GM10847 (cell line): Measurements from ENCODE around the gene SPHKAP.

Experiments
- POLR2A ChIP-seq: IDR thresholded peaks from 2 replicates; pipeline ENCODE4 v1.6.1; 2011; ENCODE audit not compliant: insufficient read length; ENCODE audit errors: extremely low read depth

The SPHKAP gene

DNA sequence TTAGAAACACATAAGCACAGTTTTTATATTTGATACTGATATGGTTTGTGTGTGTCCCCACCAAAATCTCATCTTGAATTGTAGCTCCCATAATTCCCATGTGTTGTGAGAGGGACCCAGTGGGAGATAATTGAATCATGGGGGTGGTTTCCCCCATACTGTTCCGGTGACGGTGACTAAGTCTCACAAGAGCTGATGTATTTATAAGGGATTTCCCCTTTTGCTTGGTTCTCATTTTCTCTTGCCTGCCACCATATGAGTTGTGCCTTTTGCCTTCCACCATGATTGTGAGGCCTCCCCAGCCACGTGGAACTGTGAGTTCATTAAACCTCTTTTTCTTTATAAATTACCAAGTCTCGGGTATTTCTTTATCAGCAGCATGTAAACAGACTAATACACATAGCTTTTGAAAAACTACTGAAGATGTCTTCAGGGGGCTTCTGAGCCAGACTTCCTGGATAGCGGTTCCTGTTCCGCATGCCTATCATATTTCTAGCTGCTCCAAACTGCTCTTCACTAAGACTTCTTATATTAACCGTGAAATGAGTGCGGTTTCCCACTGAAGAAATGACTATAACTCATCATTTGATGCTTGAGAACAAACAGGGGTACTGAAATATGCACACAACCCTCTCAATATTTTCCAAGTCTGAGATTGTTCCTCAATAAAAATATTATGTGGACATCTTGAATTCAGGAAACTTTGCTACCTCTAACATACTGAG is 75.8 kb downstream of the SPHKAP start:
- TF ChIP-seq POLR2A: no peak

DNA sequence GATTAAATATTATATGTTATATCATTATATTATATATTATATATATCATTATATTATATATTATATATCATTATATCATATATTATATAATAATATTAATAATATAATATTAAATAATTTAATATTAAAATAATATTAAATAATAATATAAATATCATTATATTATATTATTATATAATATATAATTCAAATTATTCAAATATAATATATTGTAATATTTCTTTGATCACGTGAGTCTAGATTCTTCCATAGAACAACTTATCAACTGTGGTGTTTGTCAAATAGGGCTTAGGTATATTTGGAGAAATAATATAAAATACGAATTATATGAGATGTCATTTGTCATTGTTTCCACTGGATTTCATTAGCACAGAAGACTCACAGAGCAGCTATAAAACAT is 77.3 kb downstream of the SPHKAP start:
- no peak for TF ChIP-seq POLR2A

DNA sequence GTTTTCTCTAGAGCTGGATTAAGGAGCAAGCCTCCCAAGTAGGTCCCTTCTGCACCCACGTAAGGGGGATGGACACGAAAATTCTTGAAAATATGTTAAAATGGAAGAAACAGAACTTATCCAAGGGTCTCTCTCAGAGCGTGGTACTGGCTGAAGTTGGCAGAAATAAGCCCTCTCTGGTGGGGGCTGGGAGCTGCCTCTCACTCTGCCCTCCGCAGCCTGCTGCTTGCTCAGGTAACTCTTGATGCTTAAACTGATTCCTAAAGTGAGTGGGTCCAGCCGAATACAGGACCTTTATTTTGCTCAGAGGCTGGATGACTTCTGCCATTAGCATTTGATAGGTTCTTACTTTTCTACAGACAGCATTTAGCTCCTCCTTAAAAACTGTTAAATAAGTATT is 78.1 kb downstream of the SPHKAP start:
- TF ChIP-seq POLR2A: no peak

DNA sequence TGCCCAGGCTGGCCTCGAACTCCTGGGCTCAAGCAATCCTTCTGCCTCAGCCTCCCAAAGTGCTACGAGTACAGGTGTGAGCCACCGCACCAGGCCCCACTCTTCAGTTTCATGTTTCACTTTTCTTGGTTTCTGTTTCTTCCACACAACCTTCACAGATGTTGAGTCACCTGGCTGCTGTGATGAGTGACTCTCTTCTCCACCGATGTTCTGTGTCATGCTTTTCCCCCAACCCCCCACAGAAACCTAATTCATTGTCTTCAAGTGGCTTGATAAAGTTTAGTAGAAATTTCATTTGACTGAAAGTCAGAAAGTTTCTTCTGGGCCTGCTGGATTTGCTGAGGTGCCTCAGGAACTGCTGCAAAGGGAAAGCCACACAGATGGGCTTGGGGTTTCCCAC is 78.5 kb downstream of the SPHKAP start:
- no peak for TF ChIP-seq POLR2A

DNA sequence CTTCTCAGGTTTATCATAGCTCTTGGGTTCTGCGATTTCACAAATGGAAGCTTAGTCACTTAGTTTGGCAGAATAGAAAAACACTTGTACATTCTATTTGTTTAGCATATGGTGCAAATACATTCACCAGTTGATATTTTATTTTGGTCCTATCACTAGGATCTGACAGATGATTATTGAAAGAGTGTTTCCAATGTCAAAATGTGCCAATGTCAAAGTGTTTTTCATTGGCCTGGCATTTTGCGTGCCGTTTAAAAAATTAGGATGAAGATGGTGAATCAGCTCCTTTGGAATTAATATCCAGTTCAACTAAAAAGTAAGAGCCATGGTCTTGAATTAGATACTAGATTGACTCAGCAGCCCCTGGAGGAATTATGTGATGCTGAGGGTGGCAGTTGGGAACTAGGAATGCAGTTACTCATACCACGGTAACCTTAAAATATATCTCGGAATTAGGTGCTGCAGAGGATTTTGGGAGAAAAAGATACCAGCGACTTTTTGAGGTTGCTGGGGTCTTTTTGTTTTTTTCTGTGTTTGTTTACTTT is 87.0 kb downstream of the SPHKAP start:
- no peak for TF ChIP-seq POLR2A

DNA sequence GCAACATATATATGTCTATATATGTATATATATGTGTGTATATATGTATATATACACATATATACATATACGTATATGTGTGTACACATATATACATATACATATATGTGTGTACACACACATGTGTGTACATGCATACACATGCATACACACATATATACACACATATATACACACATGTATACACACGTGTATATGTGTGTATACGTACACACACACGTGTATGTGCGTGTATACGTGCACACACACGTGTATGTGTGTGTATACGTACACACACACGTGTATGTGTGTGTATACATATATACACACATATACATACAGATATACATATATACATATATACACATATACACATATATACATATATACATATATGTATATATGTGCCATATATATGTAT is 89.4 kb downstream of the SPHKAP start:
- no peak for TF ChIP-seq POLR2A

DNA sequence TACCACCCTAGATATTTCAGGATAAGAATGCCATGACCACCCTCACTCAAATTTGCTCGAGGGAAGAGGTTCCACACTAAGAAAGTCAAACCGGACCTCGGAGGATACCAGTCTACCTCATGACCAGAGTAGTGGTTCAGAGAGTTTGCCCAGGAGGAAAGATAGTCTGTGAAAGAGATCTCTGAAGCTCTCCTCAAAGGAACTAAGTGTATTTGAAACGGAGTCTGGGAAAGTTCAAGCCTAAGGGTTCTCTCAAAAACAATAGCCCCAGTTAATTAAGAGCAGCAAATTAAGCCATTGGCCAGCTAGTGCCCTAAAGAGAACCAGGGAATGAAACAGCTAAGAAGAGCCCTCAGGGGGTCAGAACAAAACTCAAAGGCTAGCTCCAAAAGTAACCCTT is 94.9 kb downstream of the SPHKAP start:
- TF ChIP-seq POLR2A: no peak

DNA sequence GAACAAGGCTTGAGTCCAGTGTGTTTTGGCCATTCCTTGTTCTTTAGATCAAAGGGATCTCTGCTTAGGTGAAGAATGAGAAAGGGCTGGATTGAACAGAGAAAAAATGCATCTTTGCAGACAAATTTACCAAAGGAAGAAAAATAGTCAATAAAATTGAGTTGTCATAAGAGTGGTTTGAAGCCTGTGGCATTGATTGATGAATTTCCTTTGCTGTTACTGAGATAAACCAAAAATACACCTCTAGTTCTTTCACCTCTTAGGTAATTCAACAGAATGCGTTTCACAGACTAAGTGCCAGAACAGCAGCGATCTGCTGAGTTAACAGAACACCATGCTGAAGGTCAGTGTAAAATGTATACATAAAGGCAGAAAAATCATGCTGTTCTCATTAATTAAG is 96.8 kb downstream of the SPHKAP start:
- TF ChIP-seq POLR2A: no peak

DNA sequence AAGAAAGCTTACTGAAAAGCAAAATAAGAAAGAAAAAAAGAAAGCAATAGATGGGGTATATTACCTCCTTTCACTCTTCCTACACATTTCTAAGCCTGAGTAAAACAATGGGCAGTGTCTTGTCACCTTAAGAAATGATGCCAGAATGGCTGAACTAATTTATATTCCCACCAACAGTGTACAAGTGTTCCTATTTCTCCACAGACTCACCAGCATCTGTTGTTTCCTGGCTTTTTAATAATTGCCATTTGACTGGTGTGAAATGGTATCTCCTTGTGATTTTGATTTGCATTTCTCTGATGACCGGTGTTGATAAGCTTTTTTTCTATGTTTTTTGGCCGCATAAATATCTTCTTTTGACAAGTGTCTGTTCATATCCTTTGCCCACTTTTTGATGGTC is 98.4 kb downstream of the SPHKAP start:
- TF ChIP-seq POLR2A: no peak

DNA sequence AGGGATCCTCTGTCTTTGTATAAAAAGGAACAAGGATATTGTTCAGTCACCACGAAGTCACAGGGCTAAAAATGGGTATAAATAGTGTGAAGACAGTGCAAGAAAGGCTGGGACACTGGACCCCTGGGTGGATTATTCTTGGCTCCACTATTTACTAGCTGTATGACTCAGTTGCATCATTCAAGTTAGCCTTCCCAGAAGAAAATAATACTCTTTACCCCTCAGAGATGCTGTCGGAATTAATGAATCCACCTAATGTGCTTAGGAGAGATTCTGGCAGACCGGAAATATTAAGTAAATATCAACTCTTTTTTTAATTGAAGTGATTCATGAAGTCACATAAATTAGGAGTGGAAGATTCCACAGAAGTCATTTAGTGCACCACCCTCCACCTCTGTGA is 98.9 kb downstream of the SPHKAP start:
- TF ChIP-seq POLR2A: no peak

DNA sequence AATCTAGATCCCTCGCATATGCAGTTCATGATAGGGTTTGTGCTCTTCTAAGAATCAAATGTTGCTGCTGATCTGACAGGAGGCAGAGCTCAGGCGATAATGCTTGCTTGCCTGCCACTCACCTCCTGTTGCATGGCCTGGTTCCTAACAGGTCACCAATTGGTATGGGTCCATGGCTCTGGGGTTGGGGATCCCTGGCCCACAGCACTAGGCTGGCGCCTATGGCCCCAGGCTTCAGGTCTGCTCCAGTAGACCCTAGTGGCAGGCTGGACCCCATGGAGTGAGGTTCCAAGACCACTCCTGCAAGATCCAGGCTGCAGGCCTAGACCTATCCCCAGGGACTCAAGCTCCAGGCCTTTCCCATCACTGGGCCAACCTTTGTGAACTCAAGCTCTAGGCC is 102.3 kb downstream of the SPHKAP start:
- TF ChIP-seq POLR2A: no peak

DNA sequence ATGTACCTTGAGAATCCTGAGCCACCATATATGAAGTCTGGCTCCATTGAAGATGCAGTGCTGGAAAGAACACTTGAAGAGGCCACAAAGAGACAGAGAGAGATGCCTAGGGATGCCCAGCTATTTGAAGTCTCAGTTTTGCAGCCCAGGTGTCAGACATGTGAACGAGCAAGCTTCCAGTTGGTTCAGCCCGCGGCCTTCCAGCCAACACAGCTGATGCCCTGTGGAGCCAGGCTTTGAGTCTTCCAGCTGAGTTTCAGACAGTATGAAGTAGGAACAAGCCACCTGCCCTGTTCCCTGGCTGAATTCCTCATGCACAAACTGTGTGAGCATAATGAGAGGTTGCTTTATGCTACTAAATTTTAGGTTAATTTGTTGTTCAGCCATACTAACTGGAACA is 108.8 kb downstream of the SPHKAP start:
- no peak for TF ChIP-seq POLR2A

DNA sequence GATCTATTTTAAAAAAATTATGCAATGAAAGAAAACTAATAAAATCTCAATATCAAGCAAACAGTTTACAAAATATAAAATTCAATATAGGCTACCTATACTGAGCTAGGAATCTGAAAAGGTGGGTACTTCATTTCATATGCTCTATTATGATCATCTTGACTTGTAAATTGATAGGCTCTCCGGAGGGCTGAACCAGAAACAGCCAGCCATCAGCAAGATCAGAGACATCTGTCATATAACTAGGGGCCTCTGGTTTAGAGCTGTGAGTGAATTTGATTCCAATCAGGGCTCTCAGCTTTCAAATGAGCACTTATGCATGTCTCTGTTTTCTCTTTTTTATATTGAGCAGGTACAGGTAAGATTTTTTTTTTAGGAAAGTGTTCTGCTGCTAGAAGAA is 114.2 kb downstream of the SPHKAP start:
- TF ChIP-seq POLR2A: no peak

DNA sequence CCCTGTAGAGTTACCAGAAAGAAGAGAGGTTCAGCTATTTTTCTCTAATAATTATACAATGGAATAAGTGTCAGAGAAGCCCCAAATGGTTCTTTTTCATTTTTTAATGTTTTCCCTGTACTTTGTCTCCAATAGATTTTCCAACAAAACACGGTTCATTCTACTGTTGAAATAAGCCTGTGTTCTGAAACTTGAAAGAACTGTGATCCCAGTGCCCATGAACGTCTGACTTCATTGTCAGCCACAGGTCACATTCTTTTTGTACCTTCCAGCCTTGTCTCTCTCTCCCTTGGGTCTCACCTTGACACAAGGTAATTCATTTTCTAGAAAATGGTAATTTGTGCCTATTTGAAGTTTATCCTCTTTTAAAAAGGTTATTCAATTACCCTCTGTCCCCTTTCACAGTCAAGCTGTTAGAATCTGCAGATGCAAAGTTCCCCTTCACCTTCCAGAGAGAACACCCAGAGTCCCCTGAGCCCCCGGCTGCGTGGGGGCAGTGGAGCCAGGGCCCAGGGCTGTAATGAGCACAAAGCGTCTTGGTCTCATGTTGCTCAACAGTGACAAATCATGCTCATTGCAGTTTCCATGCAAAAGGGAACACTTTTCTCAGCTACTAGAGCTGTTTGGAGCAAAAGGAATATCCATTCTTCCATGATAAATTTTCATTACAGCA is 115.2 kb downstream of the SPHKAP start:
- no peak for TF ChIP-seq POLR2A

DNA sequence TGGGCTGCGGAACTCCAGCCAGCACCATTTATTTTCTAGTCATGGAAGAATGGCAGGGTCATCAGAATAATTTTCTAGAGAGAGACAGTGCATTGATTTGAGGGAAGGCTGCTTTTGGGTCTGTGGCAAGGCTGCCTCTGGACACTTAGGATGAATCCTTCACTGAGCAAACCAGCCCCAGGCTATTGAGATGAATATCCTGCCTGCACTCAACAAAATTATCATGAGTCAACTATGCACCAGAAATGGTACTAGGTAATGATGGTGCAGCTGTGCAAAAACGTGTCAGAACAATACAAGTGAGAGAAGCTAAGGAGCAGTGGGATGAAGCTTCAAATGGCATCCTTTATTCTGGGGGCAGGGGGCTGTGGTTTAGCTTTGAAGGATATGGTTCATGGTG is 115.8 kb downstream of the SPHKAP start:
- TF ChIP-seq POLR2A: no peak

DNA sequence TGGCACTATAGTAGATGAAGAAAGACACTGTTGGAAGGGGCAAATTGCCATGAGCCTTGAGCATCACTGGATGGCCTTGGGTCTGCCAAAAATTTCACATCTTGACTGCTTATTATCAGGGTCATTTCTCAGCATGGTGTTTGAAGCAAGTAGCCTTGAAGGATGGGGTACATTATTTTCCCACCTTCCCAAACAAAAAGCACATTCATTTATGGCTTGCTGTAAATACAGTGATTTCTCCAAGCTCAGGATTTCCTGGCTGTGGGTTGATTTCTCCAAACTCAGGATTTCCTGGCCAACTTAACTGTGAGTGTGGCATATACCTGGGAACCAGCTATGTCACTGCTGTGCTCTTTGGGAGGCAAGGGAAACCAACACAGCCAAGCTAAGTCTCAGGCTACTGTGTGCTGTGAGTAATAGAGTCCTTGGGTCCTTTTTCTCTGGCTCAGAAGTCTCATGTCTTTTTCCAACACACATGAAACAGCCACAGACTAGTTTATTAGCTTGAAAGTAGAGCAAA is 116.6 kb downstream of the SPHKAP start:
- no peak for TF ChIP-seq POLR2A

DNA sequence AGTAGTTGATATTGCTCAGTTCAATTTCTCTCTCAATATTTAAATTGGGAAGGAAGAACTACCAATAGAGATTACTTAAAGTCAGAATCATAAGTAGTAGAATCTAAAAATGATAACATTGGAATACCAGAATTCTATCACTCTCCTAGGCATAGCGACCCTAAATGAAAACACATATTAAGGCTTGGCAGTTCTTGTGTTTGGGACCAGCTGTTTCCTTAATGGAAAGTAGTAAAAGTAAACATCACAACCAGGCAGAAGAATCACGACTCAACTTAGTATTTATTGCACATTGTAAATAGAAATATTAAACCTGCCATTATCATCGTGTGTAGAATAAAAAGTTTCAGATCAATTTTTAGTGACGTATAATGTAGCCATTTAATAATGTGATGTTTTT is 117.5 kb downstream of the SPHKAP start:
- TF ChIP-seq POLR2A: no peak

DNA sequence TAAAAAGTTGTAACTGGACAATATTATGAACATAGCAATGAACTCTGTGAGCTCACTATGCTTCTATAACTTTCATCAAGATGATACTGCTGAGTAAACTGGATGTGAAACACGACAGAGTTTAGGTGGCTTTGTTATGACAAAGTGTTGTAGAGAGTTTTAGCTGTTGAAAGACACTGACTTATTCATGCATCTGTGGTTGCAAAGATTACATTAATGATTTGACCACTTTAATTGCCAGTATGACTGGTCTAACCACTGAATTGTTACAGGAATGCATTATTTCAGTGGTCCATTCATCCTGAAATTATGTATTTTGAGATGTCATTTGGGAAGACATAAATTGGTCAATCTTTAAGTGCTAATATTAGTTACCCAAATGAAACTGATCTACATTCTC is 117.9 kb downstream of the SPHKAP start:
- TF ChIP-seq POLR2A: no peak
